ENCODE results near the gene TMEM115.

The TMEM115 gene, protein sequence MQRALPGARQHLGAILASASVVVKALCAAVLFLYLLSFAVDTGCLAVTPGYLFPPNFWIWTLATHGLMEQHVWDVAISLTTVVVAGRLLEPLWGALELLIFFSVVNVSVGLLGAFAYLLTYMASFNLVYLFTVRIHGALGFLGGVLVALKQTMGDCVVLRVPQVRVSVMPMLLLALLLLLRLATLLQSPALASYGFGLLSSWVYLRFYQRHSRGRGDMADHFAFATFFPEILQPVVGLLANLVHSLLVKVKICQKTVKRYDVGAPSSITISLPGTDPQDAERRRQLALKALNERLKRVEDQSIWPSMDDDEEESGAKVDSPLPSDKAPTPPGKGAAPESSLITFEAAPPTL

DNA sequence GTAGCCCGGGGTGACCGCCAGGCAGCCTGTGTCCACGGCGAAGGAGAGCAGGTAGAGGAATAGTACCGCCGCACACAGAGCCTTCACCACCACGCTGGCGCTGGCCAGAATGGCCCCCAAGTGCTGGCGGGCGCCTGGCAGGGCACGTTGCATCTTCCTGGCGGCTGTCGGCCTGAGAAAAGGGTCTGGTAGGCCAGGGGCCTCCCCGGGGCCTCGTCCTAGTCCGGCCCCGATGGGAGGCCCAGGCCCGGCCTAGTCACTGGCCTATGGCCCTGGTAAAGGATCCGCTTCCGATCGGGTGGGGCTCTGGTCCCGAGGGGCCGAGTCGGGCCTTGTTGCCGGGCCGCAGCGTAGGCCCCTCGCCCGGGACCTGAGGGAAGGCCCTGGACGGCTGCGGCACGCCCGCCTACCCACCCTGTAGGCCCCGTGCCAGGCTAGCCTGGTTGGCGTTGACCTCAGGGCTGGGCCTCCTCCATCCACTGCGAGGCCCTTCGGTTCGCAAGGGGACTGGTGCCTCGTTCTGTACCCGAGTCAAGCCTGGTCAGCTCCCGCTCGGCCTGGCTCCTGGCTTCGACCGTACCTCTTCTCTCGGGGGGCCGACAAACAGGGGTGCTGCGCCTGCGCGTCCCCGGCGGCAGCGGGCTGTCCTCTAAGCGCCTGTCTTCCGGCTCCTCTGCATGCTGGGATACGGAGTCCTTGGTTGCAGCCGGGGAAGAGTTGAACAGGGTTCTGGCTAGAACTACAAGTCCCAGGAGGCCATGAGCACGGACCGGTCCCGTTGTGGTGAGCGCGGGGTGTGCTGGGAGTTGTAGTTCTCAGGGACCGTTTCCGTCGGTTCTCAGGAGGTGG, at the start of gene TMEM115:
Gene TMEM115 (minus strand): TSS at position 611 of the 849 bp plus-strand sequence. CDS start 458 bp downstream, at position 153.
- DNase-seq: peak; percentile 96

DNA sequence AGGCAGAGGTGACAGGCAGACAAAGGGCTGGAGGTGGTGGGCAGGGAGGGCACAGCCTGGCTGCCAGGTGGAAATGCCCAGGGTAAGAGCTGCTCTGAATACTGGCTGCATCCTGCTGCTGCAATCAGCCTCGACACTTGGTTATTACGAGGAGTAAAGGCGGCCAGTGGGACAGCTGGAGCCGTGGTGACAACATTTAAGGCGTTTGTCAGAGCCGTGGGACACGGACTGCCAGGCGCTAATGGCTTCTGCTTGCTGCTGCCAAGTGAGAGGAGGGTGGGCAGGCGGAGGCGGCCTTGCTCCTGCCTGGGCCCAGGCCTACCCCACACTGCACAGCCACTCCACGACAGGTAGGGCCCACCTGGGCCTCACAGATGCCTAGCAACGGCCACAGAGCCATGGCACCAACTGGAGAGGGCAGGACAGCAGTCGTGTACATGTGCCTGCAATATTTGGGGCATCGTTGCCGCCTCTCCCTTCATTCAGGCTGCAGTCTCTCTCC, 49.2 kb upstream of the TMEM115 start:
- DNase-seq: no peak

DNA sequence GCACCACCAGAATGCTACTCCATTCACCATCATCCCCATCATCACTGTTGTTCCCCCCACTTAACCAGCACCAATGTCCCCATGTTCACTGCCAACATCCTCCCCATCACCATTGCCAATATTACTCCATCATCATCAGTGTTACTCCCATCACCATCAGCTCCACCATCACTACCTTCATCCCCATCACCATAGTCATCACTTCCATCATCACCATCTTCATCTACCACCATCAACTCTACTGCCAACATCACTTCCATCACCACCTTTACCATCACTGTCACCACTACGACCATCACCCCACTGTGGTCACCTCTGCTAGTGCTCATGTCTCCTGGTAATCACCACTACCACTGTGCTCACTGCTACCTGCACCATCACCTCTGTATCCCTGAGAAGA, 47.2 kb upstream of the TMEM115 start:
- DNase-seq: no peak

DNA sequence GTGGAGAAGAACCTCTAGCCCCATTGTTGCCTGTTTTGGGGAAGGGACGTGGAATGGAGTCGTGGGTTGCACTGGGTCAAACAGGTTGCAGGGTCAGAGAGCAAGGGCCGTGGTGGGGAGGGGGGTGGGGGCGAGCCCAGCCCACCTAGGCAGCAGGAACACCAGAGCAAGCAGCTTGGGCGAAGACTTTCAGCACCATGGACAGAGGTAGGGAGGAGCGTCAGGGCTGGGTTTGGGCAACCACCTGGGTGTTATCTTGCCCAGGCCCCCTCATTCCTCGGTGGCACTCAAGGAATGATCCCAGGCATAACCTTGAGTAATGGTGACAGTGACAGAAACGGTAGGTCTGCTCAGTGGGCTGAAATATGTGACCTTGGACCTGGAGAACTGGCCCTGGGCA, 45.9 kb upstream of the TMEM115 start:
- peak; percentile 35 for DNase-seq

DNA sequence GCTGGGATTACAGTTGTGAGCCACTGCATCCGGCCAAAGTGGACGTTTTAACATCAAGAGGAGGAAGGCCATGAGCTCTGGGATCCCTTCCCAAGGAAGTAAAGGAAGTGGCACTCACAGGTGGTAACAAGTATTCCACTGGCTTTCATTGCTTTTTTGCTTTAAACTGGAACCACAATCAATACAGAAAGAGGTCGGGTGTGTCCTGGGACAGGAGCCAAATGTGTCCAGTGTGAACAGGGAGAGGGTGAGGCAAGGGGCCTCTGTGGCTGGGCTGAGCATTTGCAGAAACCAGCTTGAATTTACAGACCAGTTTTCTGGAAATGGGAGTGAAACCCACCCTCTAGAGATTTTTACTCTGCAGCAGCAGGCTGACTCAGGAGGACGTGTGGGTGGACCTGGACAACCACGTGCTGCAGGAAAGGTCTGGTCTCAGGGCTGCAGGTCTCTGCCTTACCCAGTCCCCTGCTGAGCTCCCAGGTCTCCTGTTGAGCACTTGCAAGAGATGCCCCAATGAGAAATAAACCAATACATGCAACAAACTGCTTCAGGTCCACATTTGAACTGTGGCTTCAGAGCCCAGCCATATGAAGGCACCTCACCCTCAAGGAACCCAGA, 42.8 kb upstream of the TMEM115 start:
- no peak for DNase-seq

DNA sequence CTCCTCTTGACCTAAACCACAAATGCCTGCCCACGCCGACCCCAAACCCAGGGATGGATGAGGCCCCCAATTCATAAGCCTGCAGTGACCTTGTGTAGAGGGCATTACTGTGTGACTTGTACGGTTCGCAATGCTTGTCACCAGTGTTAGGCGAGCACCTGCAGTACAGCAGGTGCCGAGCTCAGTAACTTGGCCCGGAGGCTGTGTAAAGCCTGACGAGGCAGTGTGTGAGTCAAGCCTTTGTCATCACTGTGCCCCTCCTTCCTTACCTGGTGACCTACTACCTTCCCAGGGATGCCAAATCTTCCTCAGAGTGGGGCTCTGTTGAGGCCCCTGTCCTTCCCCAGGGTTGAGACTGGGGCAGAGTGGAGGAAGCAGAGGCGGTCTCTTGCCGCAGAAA, 37.2 kb upstream of the TMEM115 start:
- DNase-seq: no peak

DNA sequence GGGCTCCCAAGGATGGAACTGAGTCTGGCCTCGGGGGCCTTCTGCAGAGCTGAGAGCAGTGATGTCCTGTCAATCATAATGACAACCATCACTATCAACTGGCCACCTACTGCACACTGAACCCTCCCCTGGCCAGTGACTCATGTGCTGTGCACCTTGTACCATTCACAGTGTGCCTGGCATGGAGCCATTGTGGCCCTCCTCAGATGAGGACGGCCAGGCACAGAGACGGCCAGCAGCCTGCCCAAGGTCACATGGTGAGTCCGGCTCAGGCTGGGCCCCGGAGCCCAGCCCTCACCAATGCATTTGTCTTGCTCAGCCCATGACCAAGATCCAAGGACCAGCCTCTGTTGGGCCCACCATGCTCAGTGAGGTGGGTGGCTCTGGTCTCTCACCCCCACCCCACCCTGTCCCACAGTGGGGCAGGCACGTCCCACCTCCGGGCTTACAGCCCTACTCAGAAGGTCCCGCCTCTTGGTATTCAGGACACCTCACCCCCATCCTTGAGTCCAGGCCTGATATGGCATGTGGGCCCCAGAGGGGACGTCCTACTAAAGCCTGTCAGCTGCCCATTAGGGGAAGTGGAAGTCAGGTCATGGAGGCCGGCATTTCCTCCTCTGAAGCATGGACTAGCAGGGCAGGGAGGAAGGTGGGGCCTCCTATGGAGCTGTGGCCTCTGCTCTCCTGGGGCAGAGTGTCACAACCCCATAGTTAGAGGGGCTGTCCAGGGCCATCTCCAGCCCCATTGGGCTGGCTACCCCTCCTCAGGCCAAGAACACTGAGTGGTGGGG, 35.9 kb upstream of the TMEM115 start:
- no peak for DNase-seq

DNA sequence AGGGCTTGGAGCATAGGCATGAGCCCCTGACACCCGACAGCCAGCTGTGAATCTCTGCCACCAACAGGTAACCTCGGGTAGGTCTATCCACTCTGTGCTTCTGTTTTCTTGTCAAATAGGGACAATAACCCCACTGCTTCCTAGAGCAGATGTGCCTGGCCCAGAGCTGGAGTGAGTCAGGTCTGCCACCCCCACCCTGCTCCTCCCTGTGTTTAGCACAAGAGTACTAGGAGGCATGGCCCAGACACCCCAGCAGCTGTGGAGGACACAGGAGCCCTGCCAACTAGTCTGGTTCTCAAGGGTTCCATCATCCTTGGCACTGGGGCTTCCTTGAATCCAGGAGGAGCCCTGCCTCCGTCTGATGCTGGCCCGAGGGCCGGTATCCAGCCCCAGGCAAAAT, 33.7 kb upstream of the TMEM115 start:
- DNase-seq: no peak

DNA sequence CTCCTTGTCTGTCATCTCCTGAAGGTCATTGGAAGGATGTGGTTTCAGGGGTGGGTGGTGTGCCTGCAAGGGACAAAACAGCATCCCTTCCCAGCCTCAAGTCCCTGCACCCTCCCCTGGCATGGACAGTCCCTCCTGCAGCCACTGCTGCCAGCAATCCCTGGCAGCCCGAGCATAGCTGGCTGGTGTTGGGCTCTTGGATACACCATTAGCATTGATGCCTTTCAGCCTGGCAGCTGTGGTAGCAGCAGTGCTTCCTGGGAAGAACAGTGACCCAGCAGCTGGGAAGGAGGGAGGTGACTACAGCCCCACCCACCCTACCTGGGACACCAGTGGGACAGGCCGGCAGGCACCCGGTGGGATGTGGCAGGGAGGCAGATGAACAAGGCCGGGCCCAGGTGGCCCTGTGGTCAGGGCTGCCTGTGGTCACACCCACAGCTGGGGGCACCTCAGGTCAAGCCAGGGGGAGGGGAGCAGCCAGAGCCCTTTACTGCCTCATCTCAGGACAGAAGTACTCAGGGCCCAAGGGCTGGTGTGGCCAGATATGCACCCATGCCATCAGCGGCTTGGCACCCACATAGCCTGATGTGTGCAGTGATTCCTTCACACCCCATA, 32.9 kb upstream of the TMEM115 start:
- DNase-seq: no peak

DNA sequence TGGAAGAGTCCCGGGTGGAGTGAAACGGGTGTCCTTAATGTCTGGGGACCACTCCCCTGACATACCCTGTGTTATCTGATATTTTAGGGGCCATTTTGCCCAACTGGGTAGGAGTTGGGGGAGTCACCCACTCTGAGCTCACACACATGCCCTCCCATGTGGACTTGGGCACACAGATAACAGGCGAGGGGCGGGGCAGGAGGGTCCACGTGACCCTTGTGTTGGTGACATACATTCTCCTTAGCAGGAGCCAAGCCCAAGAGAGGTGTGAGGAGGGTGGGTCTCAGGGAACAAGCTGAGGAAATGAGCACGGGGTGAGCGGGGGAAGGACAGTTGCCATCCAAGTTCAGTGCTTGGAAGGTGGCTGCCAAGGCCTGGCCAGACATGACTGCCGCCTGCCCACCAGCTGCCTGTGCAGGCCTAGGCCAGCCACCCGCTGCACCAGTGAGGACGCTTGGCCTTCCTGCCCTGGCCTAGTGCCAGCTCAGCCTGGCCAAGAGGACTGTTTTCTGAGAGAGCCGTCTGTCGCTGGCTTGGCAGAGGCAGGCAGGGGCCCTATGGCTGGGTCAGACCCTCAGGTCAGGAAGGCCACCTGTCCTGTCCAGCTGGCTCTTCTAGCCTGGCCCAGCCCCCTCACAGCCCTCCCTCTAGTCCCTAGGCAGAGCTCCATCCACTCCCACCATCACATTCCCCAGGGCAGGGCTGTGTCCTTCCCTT, 31.3 kb upstream of the TMEM115 start:
- no peak for DNase-seq

DNA sequence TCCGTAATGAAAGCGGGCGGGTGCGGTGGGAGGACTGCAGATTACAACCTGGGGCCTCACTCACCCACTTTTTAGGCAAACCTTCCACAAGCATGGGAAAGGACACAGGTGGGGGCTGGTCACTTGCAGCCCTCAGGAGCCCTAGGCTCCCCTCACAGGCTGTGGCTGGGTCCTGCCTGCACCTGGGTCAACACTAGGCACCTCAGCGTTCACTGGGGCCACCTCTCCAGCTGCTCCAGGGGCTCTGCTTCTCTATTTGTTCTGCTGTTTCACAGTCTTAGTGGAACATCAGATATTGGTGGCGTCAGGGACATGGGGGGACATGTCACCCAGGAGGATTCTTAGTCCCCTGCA, 30.1 kb upstream of the TMEM115 start:
- no peak for DNase-seq

DNA sequence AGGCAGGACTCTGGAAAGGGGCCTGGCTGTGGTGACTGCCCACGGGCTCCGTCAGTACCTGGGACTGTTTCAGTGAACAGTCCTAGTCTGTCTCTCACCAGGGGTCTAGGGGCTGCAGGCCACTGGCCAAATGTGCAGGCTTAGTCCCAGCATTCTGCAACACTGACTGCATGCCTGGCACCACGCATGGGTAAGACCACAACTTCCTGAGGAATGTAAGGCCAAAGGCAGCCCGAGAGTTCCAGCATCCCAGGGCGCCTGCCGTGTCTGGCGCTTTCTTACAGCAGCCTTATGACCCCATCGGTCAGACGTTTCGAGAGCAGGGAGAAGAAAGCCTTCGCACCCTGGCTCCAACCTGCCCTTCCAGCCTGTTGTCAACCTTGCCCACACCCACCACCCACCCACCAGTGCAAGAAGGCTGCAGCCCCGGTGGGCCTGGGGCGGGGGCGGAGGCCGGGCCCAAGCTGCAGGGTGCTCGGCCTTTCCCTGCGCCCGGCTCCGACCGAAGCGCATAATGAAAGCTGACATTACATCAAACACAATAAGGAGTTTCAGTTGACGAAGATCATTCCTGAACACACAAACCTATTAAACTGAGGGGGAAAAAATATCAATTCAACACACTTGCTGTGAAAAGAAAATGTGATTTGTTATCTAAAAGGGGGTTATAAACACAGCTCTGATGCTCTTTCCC, 29.5 kb upstream of the TMEM115 start:
- no peak for DNase-seq

DNA sequence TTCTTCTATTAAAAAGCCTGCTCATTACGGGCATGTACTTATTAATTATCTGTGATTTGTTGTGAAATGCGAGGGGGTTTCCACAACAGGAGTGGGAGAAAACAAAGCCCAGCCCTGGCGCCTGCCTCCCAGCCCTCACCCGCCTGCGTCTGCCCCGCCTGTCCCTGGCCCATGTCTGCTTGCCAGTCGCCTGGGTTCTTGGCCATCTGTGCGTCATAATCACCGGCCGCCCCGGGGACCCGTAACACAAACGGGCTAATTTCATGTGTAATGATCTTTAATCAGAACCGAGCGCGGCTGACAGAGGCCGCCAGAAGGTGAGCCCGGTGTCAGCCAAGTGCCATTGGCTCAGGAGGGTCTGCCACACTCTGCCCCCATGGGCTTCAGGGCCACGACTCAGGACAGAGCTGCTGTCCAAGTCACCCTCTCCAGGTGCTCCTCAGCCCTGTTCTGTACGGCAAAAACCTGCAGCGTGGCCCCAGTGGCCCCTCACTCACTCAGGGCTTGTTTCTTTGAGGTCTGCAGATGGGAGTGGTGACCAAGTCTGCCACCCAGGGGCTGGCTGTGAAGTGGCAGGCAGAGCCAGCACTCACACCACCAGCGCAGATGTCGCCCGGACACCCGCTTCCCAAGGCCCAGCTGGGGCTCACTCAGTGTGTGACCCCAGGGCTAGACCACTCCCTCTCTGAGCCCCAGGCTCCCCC, 28.8 kb upstream of the TMEM115 start:
- DNase-seq: no peak

DNA sequence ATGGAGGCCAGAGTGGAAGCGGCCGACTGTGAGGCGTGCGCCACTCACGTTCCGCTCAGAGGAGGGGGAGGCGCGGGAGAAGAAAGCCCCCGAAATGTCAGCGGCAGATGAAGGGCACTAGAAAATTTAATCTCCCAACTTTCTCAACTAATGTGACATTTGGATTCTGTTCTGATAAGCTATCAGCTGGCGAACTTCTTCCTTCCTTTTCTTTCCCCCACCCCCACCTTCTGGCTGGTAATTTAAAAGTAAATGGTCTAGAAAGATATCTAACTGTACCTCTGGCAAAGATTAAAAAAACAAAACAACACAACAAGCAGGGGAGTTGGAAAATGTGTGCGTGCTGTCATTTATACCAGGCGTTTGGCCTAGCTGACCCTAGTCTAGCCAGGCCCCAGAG, 26.4 kb upstream of the TMEM115 start:
- no peak for DNase-seq

DNA sequence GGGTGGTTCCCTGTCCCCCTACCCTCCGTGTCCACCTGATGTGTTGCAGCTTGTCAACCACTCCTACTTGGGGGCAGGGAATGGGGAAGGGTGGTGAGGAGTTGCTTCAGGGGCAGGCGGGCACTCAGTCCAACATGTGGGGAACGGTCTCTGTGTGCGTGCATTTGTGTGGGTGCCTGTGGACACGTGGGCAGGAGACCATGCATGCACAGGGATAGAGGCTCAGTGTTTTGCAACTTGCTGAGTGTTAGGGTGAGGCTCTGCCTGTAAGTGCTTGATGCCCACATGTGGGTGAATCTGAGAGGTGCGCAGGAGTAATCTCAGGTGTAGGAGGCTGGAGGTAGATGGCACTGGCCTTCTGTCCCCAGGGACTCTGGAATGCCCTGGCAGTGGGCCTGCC, 24.4 kb upstream of the TMEM115 start:
- DNase-seq: no peak

DNA sequence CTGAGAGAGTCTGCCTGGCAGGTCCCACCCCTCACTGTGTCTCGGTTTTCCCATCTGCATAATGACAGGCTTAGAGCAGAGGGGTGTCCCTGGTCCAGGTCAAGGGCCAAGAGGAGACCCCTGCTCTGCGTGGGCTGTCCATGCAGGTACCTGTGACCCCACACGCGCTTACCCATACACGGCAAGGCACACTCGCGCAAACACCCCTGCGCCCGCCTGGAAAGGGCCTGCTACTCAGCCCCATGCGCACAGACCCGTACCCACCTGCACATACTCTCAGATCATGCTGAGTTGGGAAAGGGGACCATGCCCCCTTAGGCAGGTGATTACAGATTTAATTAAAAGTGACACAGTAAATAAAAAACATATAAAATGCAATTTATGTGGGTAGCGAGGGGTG, 23.4 kb upstream of the TMEM115 start:
- DNase-seq: no peak

DNA sequence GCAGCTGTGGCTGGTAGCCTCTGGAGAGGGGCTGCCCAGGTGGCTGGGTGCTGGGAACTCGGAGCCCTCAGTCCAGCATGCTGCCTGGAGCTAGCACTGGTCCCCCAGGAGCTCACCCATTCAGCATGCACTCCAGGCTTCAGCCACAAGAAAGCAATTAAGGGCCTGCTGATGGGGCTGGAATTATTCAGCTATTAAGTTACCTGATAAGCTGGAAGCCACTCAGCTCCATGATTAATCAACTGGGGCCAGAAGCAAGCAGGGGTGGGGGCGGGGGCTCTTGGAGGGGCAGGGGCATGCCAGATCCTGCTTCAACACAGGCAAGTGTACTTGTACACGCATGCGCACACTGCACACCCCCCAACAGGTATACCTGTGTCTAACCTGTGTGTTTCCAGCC, 22.1 kb upstream of the TMEM115 start:
- no peak for DNase-seq

DNA sequence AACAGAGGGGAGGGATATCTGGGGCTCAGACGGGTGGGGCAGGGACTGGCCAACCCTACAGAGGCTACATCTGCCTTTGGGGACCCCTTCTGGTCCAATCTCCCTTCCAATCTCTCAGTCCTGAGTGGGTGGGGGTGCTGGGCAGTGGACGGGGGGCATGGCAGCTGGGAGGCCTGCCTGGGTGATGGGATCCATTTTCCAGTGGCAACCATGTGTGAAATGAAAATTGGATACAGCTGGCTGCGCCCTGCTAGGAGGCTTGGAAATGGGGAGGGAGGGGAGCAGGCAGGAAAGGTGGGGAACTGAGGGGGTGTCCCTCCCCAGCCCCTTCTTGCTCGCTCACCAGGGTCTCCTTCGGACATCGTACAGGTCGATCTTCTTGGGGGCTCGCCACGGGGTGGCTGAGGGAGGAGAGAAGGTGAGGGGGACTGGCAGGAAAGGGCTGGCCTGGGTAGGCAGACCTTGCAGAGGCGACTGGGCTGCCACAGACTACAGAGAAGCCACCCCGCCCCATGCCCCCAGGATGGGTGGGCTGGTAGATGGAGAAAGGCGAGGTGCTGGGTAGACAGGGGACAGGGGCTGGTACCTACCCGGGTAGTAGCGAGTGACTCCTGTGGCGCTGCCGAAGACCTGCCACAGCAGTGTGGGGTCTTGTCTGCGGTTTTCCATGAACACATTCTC, 21.2 kb upstream of the TMEM115 start:
- no peak for DNase-seq

DNA sequence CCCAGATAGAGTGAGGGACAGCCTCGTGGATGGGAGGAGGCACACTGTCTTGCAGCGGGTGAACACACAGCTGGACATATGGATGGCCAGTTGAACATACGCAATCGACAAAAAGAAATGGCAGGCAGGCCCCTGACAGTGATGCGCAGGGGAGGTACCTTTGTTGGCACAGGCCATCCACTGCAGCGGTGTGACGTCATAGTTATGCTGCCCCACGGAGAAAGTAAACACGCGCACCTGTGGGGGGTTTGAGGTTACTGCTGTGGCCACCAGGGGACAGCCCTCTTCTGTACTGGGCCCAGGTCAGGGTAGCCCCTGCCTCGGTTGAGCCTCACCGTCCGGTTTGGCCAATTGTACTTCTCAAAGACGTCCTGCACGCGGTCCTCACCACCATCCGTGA, 19.4 kb upstream of the TMEM115 start:
- no peak for DNase-seq

DNA sequence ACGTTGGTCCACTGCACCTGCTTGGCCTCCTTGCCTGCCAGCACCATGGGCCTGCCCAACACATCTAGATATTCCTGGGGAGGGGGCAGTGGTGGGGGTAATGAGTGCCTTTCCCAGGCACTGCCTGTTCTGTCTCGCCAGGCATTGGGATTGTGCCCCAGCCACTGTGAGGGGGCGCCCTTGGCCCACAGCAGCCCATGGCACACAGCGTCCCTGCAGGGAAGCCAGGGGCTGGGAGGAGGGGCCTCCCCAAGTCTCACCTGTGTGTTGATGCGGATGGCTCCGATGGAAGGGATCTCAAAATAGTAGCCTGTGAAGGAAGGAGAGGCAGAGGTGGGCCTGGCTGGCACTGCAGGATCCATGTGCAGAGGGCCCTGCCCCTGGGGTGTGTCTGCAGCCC, 18.7 kb upstream of the TMEM115 start:
- no peak for DNase-seq

All from CD4-positive, alpha-beta T cell treated with Interleukin-17A for 4 hours (primary cell).